Stimulated activated CD4-positive, alpha-beta T cell treated with anti-CD3 and anti-CD28 coated beads, TNF-alpha, amount 100 ng/mL, for 1 hour (primary cell): ENCODE results near the gene GSTT2.
A peak's percentile ranks its signal among the peaks of the same experiment; 100 is the strongest.
"Not testable (repeated sequence)": the region's sequence is repeated elsewhere in the genome, so short reads cannot be mapped to it uniquely, and the experiment has no call there.

Experiments used
- DNase-seq, 3 donors: peaks; one replicate each; pipeline ENCODE4 v3.0.0-alpha.2; 2020; ENCODE audit warnings: low read depth in 3 of 3, low spot score in 1 of 3

The GSTT2 gene

GRCh38 chr22:23979557-23980240, at the start of gene GSTT2:
TSS of gene GSTT2 (plus strand) at chr22:23980134.
- DNase-seq: not testable (repeated sequence)

GRCh38 chr22:23938328-23939016, 41.5 kb upstream of the GSTT2 start:
- DNase-seq: no peak

GRCh38 chr22:23939017-23939357, 40.9 kb upstream of the GSTT2 start:
- DNase-seq: no peak

- DNase-seq: not testable (repeated sequence)
Measured at GRCh38 chr22:23940166-23940565, 39.8 kb upstream of the GSTT2 start.

GRCh38 chr22:23947391-23947790, 32.5 kb upstream of the GSTT2 start:
- DNase-seq: not testable (repeated sequence)

- not testable (repeated sequence) for DNase-seq
Measured at GRCh38 chr22:23949764-23950163, 30.2 kb upstream of the GSTT2 start.

GRCh38 chr22:23951383-23951782, 28.6 kb upstream of the GSTT2 start:
- not testable (repeated sequence) for DNase-seq

- not testable (repeated sequence) for DNase-seq
Measured at GRCh38 chr22:23952794-23953405, 27.0 kb upstream of the GSTT2 start.

- not testable (repeated sequence) for DNase-seq
Measured at GRCh38 chr22:23953485-23953884, 26.4 kb upstream of the GSTT2 start.

- DNase-seq: not testable (repeated sequence)
Measured at GRCh38 chr22:23954193-23954990, 25.5 kb upstream of the GSTT2 start.

- DNase-seq: not testable (repeated sequence)
Measured at GRCh38 chr22:23954991-23955305, 25.0 kb upstream of the GSTT2 start.

- DNase-seq: not testable (repeated sequence)
Measured at GRCh38 chr22:23955886-23956285, 24.0 kb upstream of the GSTT2 start.

GRCh38 chr22:23956301-23956900, 23.5 kb upstream of the GSTT2 start:
- DNase-seq: peak; percentile 50 to 66 (median 51)

- not testable (repeated sequence) for DNase-seq
Measured at GRCh38 chr22:23961084-23961771, 18.7 kb upstream of the GSTT2 start, which contains the start of gene GSTT2B. TSS of gene GSTT2B (minus strand) at chr22:23961195. CDS start at chr22:23961131, 64 bp downstream.

GRCh38 chr22:23966094-23966493, 13.8 kb upstream of the GSTT2 start:
- DNase-seq: not testable (repeated sequence)

- DNase-seq: not testable (repeated sequence)
Measured at GRCh38 chr22:23966568-23966967, 13.4 kb upstream of the GSTT2 start, which contains the start of gene DDTL. TSS of gene DDTL (plus strand) at chr22:23966888. CDS start at chr22:23966915, 27 bp downstream.

GRCh38 chr22:23969071-23969470, 10.9 kb upstream of the GSTT2 start:
- DNase-seq: no peak

GRCh38 chr22:23970201-23970641, 9.7 kb upstream of the GSTT2 start:
- no peak for DNase-seq

GRCh38 chr22:23970816-23971486, 9.0 kb upstream of the GSTT2 start:
- no peak for DNase-seq

- not testable (repeated sequence) for DNase-seq
Measured at GRCh38 chr22:23971927-23972326, 8.0 kb upstream of the GSTT2 start.
